HG02642 (cell line): Measurements from ENCODE around the gene PTAFR.

Experiments used
- ATAC-seq: cut with Tn5 transposase; IDR thresholded peaks from one replicate; pipeline ENCODE4 v1.9.1; 2021; ENCODE audit warnings: mild to moderate bottlenecking; ENCODE audit not compliant: unreplicated experiment, poor library complexity

Gene PTAFR

GRCh38 chr1:28126212-28126611, 50.3 kb downstream of the PTAFR start:
- ATAC-seq = no peak

- ATAC-seq = no peak
Measured at GRCh38 chr1:28123461-28123961, 53.0 kb downstream of the PTAFR start.

- no peak for ATAC-seq
Measured at GRCh38 chr1:28122183-28122582, 54.3 kb downstream of the PTAFR start.

- ATAC-seq = no peak
Measured at GRCh38 chr1:28119556-28119955, 56.9 kb downstream of the PTAFR start.

- ATAC-seq = no peak
Measured at GRCh38 chr1:28118640-28119307, 57.7 kb downstream of the PTAFR start.

GRCh38 chr1:28115267-28115666, 61.2 kb downstream of the PTAFR start:
- ATAC-seq = no peak

GRCh38 chr1:28114844-28115243, 61.6 kb downstream of the PTAFR start:
- ATAC-seq = no peak

GRCh38 chr1:28113242-28113572, 63.3 kb downstream of the PTAFR start:
- ATAC-seq = no peak

GRCh38 chr1:28112388-28113241, 63.9 kb downstream of the PTAFR start:
- ATAC-seq = no peak

GRCh38 chr1:28111157-28111556, 65.3 kb downstream of the PTAFR start:
- no peak for ATAC-seq

- no peak for ATAC-seq
Measured at GRCh38 chr1:28110555-28110954, 65.9 kb downstream of the PTAFR start.

- ATAC-seq = no peak
Measured at GRCh38 chr1:28109639-28110038, 66.9 kb downstream of the PTAFR start.

- ATAC-seq = no peak
Measured at GRCh38 chr1:28108001-28108400, 68.5 kb downstream of the PTAFR start.

GRCh38 chr1:28104866-28105467, 71.5 kb downstream of the PTAFR start:
- ATAC-seq = no peak

GRCh38 chr1:28102189-28102588, 74.3 kb downstream of the PTAFR start:
- ATAC-seq = no peak

- no peak for ATAC-seq
Measured at GRCh38 chr1:28099050-28099769, 77.3 kb downstream of the PTAFR start.
